Activated CD8-positive, alpha-beta memory T cell treated with anti-CD3 and anti-CD28 coated beads for 48 hours (primary cell): ENCODE data around the gene ZNF333.
"Not testable (repeated sequence)": the region's sequence is repeated elsewhere in the genome, so short reads cannot be mapped to it uniquely, and the experiment has no call there.

Experiments used
- DNase-seq, 3 experiments: peaks; one replicate each; pipeline ENCODE4 v3.0.0-alpha.2; 2020; ENCODE audit warnings: low read depth in 2 of 3, low spot score in 2 of 3

The ZNF333 gene

DNA sequence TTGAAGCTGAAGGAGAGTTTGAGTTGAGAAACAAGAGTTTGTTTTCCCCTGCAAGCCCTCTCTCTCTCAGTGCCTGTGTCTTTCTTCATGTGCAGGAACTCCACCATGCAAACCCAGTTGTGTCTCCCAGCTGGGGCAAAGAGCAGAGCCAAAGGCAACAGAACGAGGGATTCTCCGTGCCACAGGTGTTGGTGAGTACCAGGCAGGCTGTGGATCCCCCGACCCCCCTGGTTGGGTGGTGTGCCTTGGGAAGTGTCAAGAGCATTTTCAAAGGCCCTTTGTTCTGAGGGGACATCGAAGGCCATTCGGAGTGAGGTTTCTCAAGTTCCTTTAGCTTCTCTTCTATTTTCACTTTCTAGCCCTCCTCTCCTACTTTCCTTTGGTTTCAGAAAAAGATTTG, 5.6 kb downstream of the ZNF333 start:
- DNase-seq = no peak

DNA sequence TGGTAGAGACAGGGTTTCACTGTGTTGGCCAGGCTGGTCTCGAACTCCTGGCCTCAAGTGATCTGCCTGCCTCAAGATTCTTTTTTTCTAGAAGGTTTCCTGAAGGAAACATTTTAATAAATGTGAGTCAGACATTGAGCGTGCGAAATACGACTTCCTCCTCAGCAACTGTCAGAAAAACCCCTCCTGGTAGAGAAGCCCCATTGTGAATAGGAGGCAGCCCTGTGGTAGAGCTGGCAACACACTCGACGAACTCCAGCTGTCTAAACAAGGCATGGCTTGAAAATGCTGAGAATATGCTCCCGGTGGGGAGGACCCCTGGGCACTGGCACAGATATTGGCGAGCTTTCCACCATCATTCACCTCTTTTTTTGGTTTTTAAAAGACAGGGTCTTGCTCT, 9.8 kb downstream of the ZNF333 start:
- DNase-seq = no peak

DNA sequence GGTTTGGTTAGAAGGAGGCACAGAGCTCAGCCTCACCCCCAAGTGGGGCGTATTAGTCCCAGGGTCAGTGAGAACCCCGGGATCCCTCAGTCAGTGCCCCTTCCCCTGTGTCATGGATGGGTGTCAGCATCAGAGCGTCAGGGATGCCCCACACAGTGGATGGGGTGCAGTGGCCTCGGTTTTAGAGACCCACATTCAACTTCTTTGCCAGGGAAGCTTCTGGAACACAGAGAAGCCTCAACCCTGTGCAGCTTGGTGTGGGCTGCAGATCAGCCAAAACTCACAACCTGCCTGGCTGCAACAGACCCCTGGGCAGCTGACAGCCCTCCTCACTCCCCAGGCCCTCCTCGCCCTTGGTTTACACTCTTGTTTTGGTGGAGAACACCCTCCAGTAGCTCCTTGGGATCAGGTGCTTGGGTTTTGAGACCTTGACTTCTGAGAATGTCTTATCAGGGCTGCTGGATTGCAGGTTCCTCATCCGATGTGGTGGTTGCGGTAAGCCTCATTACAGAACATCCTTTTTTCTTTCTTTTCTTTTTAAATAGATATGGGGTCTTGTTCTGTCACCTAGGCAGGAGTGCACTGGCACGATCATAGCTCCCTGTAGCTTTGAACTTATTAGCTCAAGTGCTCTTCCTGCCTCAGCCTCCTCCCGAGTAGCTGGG, 11.0 kb downstream of the ZNF333 start:
- DNase-seq = no peak

DNA sequence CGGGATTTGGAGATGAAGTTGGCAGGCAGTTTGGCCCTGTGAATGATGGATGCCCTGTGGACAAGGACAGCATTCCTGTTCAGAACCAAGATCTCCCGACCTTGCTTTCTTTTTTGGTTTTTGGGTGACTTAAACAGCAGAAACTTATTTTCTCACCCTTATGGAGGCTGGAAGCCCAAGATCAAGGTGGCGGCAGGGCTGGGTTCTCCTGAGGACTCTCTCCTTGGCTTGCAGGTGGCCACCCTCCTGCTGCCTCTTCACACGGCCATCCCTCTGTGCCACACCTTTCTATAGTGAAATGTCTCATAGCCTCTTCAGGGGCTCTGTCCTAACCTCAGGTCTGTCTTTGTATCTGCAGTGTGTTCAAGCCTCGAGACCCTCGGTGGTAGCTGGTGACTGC, 14.0 kb downstream of the ZNF333 start:
- no peak for DNase-seq

DNA sequence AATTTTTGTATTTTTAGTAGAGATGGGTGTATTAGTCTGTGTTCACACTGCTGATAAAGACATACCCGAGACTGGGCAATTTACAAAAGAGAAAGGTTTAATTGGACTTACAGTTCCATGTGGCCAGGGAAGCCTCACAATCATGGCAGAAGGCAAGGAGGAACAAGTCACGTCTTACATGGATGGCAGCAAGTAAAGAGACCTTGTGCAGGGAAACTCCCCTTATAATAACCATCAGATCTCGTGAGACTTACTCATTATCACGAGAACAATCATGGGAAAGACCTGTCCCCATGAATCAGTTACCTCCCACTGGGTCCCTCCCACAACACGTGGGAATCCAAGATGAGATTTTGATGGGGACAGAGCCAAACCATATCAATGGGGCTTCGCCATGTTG, 14.6 kb downstream of the ZNF333 start:
- DNase-seq = no peak

DNA sequence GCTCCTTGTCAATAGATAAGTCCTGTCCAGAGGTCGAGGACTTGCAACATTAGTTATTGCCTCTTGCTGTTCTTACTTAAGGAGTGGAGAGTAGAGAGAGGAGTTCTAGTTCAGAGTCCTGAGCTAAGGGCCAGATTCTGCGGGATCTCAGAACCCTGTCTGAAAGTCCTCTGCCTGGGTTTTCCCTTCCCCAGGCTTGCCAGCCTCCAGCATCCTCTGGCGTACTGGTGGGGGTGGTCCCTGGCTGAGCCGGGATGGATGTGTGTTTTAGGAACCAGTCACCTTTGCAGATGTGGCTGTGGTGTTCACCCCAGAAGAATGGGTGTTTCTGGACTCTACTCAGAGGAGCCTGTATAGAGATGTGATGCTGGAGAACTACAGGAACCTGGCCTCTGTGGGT, 26.0 kb downstream of the ZNF333 start:
- DNase-seq = no peak

DNA sequence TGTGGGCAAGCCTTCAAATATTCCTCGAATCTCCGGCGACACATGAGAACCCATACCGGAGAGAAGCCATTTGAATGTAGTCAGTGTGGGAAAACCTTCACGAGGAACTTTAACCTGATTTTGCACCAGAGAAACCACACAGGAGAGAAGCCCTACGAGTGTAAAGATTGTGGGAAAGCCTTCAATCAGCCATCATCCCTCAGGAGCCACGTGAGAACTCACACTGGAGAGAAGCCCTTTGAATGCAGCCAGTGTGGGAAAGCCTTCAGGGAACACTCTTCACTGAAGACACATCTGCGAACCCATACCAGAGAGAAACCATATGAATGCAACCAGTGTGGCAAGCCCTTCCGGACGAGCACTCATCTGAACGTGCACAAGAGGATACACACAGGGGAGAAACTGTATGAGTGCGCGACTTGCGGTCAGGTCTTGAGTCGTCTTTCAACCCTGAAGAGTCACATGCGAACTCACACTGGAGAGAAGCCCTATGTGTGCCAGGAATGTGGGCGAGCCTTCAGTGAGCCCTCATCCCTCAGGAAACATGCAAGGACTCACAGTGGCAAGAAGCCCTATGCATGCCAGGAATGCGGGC, 28.8 kb downstream of the ZNF333 start:
- no peak for DNase-seq

DNA sequence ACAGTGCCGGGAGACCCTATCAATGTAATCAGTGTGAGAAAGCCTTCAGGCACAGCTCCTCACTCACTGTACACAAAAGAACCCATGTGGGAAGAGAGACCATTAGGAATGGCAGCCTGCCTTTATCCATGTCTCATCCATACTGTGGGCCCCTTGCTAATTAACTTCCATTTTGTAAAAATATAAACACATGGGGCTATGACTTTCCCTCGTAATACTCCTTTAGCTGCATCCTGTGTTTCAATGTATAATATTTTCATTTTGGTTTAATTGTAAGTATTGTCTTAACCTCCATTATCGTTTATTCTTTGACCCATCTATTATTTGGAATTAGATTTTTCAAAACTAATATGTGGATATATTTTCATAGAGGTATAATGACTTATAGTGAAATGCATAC, 29.3 kb downstream of the ZNF333 start:
- DNase-seq = no peak

DNA sequence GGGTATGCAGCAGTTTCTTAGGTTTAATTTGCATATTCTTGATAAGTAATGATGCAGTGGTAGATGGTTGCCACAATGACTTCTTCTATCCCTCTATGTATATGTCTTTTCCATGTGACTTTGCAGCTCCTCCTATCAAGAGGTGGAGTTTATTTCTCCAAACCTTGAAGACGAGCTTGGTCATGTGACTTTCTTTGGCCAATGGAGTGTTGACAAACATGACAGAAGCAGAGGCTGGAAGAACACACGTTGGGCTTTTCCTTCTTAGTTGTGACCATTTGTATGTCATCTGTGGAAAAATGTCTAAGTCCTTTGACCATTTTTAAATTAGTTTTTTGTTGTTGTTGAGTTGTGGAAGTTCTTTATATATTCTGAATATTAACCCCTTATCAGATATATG, 32.3 kb downstream of the ZNF333 start:
- DNase-seq = no peak

DNA sequence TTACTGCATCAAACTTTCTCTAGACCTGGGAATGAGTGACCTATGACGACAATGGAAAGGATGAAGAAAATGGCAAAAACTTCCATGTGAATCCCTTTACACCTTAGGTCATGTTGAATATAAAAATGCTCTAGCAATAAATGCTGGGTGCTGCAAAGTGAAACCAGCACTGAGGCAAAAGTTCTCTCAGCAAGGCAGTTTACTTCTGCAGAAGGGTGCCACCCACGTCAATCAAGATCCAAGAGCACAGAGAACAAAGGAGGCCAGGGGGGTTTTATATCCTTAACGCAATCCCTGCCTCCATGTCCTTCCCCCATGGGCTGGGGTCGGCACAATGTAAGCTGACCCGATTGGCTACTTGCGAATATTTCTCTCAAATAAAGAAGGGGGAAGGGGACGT, 38.7 kb downstream of the ZNF333 start:
- DNase-seq = no peak

DNA sequence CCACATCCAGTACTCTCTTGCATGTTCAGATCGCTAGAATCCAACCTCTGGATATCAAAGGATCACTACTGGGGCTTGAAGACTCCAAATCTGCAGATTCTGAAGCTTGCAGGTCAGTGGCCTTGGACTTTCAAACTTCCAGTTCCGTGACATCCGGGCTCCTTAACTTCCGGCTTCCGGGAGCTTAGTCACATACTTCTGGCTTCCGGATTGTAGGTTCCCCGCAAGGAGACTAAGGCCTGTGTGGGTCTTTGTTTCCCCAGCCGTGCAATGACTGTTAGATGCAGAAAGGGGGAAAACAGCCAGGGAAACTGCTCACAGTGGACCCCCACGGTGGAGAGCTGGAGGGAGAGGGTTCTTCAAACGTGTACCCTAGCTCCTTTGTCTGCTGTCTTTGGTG, 41.4 kb downstream of the ZNF333 start:
- DNase-seq = no peak

DNA sequence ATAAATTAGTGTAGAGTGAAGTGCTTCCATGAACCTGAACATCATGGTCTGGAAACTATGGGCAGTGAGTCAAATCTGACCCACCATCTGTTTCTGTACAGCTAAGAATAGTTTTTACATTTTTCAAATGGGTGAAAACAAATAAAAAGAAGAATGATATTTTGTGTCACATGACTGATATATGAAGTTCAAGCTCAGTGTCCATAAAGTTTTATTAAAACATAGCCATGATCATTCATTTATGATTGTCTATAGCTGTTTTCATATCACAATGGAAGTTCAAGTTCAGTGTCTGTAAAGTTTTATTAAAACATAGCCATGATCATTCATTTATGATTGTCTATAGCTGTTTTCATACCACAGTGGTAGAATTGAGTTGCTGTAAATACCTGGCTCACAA, 42.7 kb downstream of the ZNF333 start:
- DNase-seq = no peak

DNA sequence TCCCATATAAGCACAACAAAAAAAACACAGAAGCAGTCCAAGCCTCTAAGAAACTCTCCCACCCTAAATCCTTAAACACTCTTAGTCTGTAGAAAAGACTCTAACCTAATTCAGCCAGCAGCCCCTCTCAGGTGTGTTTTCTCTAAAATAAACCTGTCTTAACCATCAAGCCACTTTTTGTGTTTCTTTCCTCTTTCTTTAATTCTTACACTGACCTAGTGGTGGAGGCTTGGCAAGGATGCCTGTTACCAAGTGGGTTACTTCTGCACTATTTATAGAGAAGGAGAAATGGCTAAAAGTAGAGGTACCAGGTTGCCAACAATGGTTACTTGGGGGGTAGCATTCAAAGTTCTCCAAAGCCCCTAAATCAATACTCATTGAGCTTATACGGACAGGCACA, 43.7 kb downstream of the ZNF333 start:
- no peak for DNase-seq

DNA sequence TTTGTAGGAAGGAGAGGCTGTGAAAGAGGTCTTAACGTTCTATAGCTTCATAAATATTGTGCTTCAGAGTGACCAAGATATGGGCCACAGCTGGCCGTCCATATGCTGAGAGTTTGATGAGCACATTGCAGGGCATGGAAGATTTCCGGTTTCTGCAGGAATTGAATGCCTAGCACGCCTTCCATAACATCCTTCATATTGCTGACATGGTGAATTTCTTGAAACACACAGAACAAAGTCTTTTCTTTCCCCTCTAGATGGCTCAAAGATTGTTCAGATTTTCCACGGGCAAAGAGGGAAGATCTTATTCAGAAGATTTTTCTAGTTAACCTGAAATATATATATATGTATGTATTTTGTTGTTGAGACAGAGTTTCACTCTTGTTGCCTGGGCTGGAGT, 46.1 kb downstream of the ZNF333 start:
- DNase-seq = no peak

DNA sequence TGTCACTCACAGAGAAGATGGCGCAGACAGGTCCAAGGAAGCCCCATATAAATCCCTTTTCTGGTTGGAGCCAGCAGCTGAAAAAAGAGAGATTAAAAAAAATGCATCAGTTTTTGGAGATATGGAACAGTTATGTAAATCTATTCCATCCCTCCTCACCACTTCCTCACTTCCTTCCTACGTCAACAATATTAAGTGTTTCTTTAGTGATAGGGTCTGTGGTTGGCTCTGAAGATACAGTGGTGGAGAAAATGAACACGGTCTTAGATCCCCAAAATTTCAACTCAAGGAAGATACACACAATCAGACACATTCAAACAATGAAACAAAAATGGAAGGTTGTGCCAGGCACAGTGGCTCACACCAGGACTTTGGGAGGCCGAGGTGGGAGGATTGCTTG, 57.0 kb downstream of the ZNF333 start:
- no peak for DNase-seq

DNA sequence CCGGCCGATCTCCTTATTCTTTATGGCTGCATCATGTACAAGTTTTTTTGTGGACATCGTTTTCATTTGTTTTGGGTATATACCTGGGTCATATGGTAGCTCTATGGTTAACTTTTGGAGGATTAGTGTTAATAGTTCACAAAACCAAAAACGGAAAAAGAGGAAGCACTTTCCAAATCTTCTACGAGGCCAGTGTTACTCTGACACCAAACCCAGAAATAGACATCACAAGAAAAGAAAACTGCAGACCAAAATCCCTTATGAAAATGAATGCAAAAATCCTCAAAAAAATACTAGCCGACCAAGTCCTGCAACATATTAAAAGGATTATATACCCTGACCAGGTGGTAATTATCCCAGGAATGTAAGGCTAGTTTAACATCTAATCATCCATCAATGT, 58.8 kb downstream of the ZNF333 start:
- DNase-seq = no peak

DNA sequence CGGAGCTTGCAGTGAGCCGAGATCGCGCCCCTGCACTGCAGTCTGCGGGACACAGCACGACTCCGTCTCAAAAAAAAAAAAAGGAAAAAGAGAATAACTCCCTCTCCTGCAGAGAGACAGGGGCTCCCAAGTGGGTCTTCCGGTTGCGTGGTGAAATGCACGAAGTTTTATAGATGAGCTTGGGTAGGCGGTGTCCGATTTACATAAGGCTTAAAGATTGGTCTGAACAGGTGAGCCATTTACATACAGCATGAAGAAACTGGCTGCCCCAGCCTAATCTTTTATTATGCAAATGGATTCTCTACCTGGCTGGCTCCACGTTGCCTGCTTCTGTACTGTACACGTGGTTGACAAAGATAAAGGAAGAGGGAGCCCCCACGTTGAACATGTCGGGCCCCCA, 69.0 kb downstream of the ZNF333 start:
- DNase-seq = no peak

DNA sequence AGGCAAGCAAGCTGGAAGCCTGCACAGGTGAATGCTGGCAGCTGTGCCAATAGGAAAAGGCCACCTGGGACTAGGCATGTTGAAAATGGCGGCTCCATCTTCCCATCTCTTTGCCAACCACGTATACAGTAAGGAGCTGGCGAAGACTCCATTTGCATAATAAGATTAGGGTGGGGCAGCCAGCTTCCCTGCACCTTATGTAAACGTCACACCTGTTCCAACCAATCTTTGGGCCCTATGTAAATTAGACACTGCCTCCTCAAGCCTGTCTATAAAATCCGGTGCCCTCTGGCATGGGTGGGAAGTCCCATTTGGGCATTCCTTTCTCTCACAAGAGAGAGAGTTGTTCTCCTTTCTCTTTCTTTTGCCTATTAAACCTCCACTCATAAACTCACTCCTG, 71.8 kb downstream of the ZNF333 start:
- no peak for DNase-seq

DNA sequence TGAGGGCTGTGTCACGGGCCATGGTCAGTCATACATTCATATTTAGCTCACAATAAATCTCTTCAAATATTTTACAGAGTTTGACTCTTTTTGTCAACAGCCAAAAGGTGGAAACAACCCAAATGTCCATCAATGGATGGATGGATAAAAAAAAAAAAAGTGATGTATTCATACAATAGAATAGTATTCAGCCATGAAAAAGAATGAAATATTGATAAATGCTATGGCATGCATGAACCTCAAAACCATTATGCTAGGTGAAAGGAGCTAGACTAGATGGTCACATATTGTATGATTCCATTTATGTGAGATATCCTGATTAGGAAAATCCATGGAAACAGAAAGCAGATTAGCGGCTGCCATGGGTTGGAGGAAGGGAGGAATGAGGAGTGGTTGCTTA, 72.3 kb downstream of the ZNF333 start:
- DNase-seq = no peak

DNA sequence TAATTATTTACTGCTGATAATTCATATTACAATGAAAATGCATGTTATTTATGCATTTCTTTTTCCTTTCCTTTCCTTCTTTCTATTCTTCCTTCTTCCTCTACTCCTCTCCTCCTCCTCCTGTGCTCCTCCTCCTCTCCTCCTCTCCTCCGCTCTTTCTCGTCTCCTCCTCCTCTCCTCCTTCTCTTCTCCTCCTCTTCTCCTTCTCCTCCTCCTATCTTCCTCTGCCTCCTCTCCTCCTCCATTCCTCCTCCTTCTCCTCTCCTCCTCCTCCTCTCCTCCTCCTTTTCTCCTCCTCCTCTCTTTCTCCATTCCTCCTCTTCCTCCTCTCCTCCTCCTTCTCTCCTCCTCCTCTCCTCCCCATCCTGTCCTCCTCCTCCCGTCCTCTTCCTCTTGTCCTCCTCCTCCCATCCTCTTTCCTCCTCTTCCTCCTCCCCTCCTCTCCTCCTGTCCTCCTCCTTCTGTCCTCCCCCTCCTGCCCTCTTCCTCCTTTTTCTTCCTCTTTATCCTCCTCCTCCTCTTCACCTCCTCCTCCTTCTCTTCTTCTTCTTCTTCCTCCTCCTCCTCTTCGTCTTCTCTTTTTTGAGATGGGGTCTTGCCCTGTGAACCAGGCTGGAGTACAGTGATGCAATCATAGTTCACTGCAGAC, 73.8 kb downstream of the ZNF333 start:
- no peak for DNase-seq

DNA sequence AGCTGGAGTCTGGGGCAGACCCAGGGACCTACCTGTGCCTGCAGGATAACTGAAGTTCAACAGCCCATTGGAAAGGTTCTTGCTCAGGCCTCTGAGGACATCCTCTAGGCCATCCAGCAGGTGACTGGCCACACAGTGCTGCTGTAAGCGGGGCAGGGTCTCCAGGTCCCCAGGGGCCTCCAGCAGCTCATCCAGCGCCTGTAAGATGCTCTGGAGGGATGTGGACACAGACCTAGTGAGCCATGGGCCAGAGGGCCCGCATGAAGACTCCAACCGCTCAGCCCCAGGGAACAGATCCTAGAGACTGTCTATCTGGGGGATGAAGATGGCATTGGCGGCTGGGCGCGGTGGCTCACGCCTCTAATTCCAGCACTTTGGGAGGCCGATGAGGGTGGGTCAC, 74.6 kb downstream of the ZNF333 start:
- DNase-seq = no peak

DNA sequence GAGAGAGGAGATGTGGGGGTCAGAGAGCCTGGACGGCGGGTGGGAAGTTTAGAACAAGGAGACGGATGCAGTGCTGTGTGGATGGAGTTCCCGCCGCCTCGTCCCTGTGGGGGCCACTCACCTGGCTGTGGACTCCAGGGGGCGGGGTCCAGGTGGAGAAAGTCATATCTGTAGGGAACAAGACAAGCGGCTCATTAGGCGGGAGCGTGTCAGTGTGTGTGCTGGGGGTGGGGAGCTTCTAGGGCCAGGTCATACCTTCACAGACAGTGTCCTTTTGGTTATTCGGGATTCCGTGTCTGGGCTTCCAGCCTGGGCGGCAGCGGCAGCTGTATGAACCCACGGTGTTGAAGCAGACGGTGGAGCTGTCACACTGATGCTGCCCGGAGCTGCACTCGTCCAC, 75.6 kb downstream of the ZNF333 start:
- not testable (repeated sequence) for DNase-seq

DNA sequence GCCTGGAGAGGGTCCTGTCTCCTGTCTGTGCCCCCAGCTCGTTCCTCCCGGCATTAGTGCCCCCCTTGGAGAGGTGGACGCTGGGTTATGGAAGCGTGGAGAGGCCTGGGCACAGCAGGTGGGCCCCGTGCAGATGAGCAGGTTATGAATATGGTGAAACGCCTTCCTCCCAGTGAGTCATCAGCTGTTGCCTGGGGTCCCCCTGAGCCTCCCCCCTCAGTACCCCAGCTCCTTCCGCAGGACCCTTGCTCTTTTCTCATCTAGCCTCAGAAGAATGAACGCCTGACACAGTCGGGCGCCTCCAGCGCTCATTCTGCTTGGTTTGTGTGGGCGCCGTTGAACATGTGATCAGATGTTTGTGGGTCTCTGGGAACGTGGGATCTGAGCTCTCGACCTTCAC, 76.0 kb downstream of the ZNF333 start:
- DNase-seq = not testable (repeated sequence)
